Measurements from ENCODE around the gene PDHA1.

Gene PDHA1

GRCh38 chrX:19344661-19345060, 934 bp downstream of the PDHA1 start (continued):
- TF ChIP-seq ZNF610 (tag by site-specific recombination; IDR thresholded peaks at IDR 0.05; ENCODE audit: borderline replicate concordance) (no peak), ZNF133 (tag by site-specific recombination; IDR thresholded peaks at IDR 0.05) (no peak), ZNF366 (tag by site-specific recombination; conservative IDR thresholded peaks at IDR 0.05) (no peak), ZNF596 (tag by site-specific recombination; IDR thresholded peaks at IDR 0.05) (no peak), ZFP37 (tag by site-specific recombination; IDR thresholded peaks at IDR 0.05) (no peak), ZNF280D (tag by site-specific recombination; IDR thresholded peaks at IDR 0.05) (no peak), GLI4 (tag by site-specific recombination; IDR thresholded peaks at IDR 0.05) (no peak), ZBTB26 (tag by site-specific recombination; optimal IDR thresholded peaks at IDR 0.05) (no peak), ZNF16 (tag by site-specific recombination; IDR thresholded peaks at IDR 0.05; ENCODE audit: low read depth) (no peak)

GRCh38 chrX:19347916-19348315, 4.2 kb downstream of the PDHA1 start:
- no peak for TF ChIP-seq ZNF175 (tag by site-specific recombination; IDR thresholded peaks at IDR 0.05)
- no peak for TF ChIP-seq GLIS2 (tag by site-specific recombination; IDR thresholded peaks at IDR 0.05)
- no peak for TF ChIP-seq ZNF138 (tag by site-specific recombination; IDR thresholded peaks at IDR 0.05; ENCODE audit: borderline replicate concordance)
- TF ChIP-seq ZNF398 (tag by site-specific recombination; IDR thresholded peaks at IDR 0.05): no peak
- TF ChIP-seq ZNF692 (tag by site-specific recombination; IDR thresholded peaks at IDR 0.05): no peak
- no peak for TF ChIP-seq PRDM1 (tag by site-specific recombination; IDR thresholded peaks at IDR 0.05)
- TF ChIP-seq ZNF513 (tag by site-specific recombination; IDR thresholded peaks at IDR 0.05): no peak
- no peak for TF ChIP-seq ZNF394 (tag by site-specific recombination; IDR thresholded peaks at IDR 0.05; ENCODE audit: borderline replicate concordance)
- no peak for TF ChIP-seq ZNF16 (tag by site-specific recombination; IDR thresholded peaks at IDR 0.05; ENCODE audit: low read depth)
- no peak for TF ChIP-seq ZBTB17 (tag by site-specific recombination; IDR thresholded peaks at IDR 0.05)
- no peak for TF ChIP-seq BCL11B (tag by site-specific recombination; IDR thresholded peaks at IDR 0.05; ENCODE audit: low read depth)
- TF ChIP-seq ZNF280C (tag by site-specific recombination; IDR thresholded peaks at IDR 0.05): no peak
- TF ChIP-seq ZNF391 (tag by site-specific recombination; IDR thresholded peaks at IDR 0.05; ENCODE audit: borderline replicate concordance, low read depth): no peak
- TF ChIP-seq ZNF785 (tag by site-specific recombination; IDR thresholded peaks at IDR 0.05): no peak
- TF ChIP-seq MEIS1 (CRISPR knock-in tag; IDR thresholded peaks at IDR 0.05; ENCODE audit: borderline replicate concordance): no peak
- TF ChIP-seq ZNF624 (tag by site-specific recombination; IDR thresholded peaks at IDR 0.05): no peak
- TF ChIP-seq ZNF677 (tag by site-specific recombination; IDR thresholded peaks at IDR 0.05): no peak
- TF ChIP-seq ZNF19 (tag by site-specific recombination; IDR thresholded peaks at IDR 0.05; ENCODE audit: low read depth): no peak
- CTCF ChIA-PET: no interaction called here
- no peak overlapping the region for H3K27ac ChIP-seq (ENCODE audit: extremely low read depth, low read depth, low read length)
- no peaks in the 10 kb centered on the region for H3K4me1 ChIP-seq (ENCODE audit: control insufficient read depth, insufficient read depth, low read length)
- no peak overlapping the region for H3K4me3 ChIP-seq (ENCODE audit: low read depth, low read length)
- POLR2A ChIA-PET: no interaction called here
- peaks cover 11 to 43% of the 10 kb centered on the region in 2 experiments; a peak in 2 of 3 replicates for H3K36me3 ChIP-seq (ENCODE audit: control insufficient read depth in 2 of 2, insufficient read depth in 1 of 2, low read length in 2 of 2)
- H3K9me3 ChIP-seq (ENCODE audit: control insufficient read depth, insufficient read depth, low read depth, low read length): no peaks in the 10 kb centered on the region

Data from HEK293 (cell line).